ENCODE measurements around the gene IFIT2.

Gene IFIT2

GRCh38 chr10:89258881-89259280, 43.0 kb upstream of the IFIT2 start:
- no peak for TF ChIP-seq CTCF (IDR thresholded peaks at IDR 0.05; ENCODE audit: control insufficient read depth, insufficient read depth, low read depth, low read length, missing control alignments)
- no peak for DNase-seq (ENCODE audit: low read depth)
- no peak overlapping the region for H3K4me3 ChIP-seq (ENCODE audit: control insufficient read depth, low read depth, low read length)

GRCh38 chr10:89262086-89263051, 39.5 kb upstream of the IFIT2 start:
- no peak for DNase-seq (ENCODE audit: low read depth)
- H3K4me3 ChIP-seq (ENCODE audit: control insufficient read depth, low read depth, low read length), result no peak overlapping the region
- no peak for TF ChIP-seq CTCF (IDR thresholded peaks at IDR 0.05; ENCODE audit: control insufficient read depth, insufficient read depth, low read depth, low read length, missing control alignments)

- no peak for TF ChIP-seq CTCF (IDR thresholded peaks at IDR 0.05; ENCODE audit: control insufficient read depth, insufficient read depth, low read depth, low read length, missing control alignments)
- H3K4me3 ChIP-seq (ENCODE audit: control insufficient read depth, low read depth, low read length), result no peak overlapping the region
- DNase-seq (ENCODE audit: low read depth), result no peak
Measured at GRCh38 chr10:89263091-89263490, 38.8 kb upstream of the IFIT2 start.

- no peak for DNase-seq (ENCODE audit: low read depth)
- TF ChIP-seq CTCF (IDR thresholded peaks at IDR 0.05; ENCODE audit: control insufficient read depth, insufficient read depth, low read depth, low read length, missing control alignments), result no peak
- no peak overlapping the region for H3K4me3 ChIP-seq (ENCODE audit: control insufficient read depth, low read depth, low read length)
Measured at GRCh38 chr10:89263531-89263930, 38.3 kb upstream of the IFIT2 start.

- no peak for TF ChIP-seq CTCF (IDR thresholded peaks at IDR 0.05; ENCODE audit: control insufficient read depth, insufficient read depth, low read depth, low read length, missing control alignments)
- no peak overlapping the region for H3K4me3 ChIP-seq (ENCODE audit: control insufficient read depth, low read depth, low read length)
- no peak for DNase-seq (ENCODE audit: low read depth)
Measured at GRCh38 chr10:89266721-89267453, 35.0 kb upstream of the IFIT2 start.

- no peak for TF ChIP-seq CTCF (IDR thresholded peaks at IDR 0.05; ENCODE audit: control insufficient read depth, insufficient read depth, low read depth, low read length, missing control alignments)
- DNase-seq (ENCODE audit: low read depth), result no peak
- no peak overlapping the region for H3K4me3 ChIP-seq (ENCODE audit: control insufficient read depth, low read depth, low read length)
Measured at GRCh38 chr10:89269433-89270152, 32.3 kb upstream of the IFIT2 start.

All from AG09309 (cell line).